ENCODE data around the gene WDR31. TPM values are rescaled to one million over a fixed set of nuclear protein-coding genes. Genes with fewer than 3 reads are reported as not detected.
"Not testable (repeated sequence)": the region's sequence is repeated elsewhere in the genome, so short reads cannot be mapped to it uniquely, and the experiment has no call there.

WDR31 gene
- 1.6 and 2.5 TPM in 2 replicates for total RNA-seq (2014; rRNA removed; shearing (Covaris generic); ENCODE audit: low replicate concordance)

DNA sequence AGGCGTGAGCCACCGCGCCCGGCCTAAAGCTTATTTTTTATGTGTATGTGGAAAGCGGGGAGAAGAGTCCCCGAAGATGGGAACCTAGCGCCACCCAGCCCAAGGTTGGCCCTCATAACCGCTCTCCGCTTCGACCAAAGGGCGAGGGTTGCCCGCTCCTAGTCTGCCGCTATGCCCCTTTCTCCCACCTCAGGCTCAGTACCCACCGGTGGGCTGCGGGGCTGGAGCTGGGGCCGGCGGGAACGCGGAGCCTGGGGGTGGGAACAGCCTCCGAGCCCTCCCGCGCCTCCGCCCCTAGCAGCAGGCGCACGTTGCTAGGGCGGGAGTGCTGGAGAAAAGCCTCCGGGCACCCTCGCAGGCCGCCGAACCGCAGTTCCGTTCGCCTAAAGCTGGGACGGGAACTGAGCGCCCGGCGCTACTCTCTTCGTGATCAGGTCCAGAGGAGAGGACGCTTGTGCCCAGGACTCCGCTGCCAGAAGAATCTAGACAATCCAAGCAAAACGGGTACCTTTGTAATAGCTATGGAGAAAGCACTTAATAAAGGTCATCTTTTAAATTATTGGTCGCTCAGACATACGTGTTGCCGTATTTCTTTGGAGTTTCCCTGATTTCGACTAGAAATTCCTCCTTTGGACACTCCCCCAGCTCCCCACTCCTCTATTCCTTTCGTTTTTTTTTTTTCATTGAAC lies at the start of gene WDR31:
Gene WDR31 (minus strand): TSS at position 265 of the 689 bp plus-strand sequence. CDS start 8,253 bp downstream, outside the sequence.
- H3K4me3 ChIP-seq, result peak within 1 kb of the TSS; percentile 96
- H3K36me3 ChIP-seq, result no peaks in the 10 kb centered on the region
- DNase-seq, result peak; percentile 87
- no peaks in the 10 kb centered on the region for H3K9me3 ChIP-seq
- H3K27me3 ChIP-seq, result no peaks in the 10 kb centered on the region

DNA sequence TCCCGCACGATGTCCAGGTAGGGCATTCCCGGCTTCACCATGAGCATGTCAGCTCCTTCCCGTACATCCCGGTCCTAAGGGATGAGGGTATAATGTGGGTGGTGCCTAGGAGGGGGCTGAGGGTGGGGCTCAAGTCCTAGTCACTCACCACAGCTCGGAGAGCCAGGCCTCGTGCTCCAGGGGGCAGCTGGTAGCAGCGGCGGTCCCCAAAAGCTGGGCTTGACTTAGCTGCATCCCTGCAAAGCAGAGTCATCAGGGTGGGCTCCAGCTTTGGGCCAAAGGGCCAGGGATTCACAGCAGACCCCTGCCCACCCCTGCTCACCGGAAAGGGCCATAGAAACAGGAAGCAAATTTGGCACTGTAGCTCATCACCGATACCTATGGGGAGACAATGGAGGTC lies 49.4 kb upstream of the WDR31 start:
- no peaks in the 10 kb centered on the region for H3K36me3 ChIP-seq
- no peak for DNase-seq
- H3K27me3 ChIP-seq, result no peaks in the 10 kb centered on the region
- H3K4me3 ChIP-seq, result no peak overlapping the region
- H3K9me3 ChIP-seq, result no peaks in the 10 kb centered on the region

DNA sequence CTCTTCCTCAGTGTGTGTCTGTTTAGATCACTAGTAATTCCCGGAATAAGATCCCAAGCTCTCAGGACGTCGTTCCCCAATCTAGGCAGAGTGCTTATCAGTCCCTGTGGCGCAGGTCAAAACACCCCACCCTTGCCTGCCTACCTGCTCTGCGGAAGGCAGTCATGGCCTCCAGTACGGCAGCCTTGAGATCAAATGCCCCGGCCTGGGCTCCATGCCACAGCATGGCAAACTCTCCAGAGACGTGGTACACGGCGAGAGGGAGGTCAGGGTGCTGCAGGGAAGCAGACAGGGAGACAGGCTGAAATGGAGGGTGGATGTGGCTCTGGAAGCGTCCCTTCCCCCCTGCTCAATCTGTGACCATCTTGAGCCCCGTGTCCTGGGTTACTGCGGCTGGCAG lies 48.8 kb upstream of the WDR31 start:
- Histone ChIP-seq H3K9me3 (no peaks in the 10 kb centered on the region), H3K36me3 (no peaks in the 10 kb centered on the region), H3K4me3 (no peak overlapping the region), H3K27me3 (no peaks in the 10 kb centered on the region)
- no peak for DNase-seq

DNA sequence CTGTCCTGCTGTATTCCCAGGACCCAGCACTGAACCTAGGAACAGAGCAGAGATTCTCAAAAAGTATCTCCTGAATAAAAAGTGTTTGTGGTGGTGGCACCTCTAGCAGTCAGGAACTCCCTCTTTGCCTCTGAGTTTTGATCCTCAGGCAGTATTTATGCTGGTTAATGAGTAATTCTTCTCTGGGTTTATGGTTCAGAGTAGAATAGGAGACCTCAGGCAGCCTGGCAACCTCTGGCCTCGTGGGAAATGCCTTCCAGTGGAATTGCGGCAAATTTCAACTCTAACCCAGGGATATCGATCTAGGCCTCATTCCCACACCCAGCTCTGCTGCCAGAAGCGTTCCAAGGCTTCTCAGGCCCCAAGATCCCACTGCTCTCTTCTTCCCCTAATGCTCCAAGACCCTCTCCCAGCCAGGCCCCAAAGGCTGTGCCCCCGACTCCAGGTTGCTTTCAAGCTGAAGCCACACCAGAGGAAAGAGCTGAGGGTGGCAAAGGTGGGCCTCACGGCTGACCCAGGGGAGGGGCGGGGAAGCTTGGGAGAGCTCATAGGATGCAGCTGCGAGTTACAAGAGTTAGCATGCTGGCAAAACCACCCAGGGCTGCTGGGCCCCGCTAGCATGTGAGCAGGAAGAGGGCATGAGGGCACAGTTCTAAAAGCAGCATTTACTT lies 47.6 kb upstream of the WDR31 start:
- no peak overlapping the region for H3K4me3 ChIP-seq
- H3K27me3 ChIP-seq, result no peaks in the 10 kb centered on the region
- H3K36me3 ChIP-seq, result no peaks in the 10 kb centered on the region
- H3K9me3 ChIP-seq, result no peaks in the 10 kb centered on the region
- no peak for DNase-seq

DNA sequence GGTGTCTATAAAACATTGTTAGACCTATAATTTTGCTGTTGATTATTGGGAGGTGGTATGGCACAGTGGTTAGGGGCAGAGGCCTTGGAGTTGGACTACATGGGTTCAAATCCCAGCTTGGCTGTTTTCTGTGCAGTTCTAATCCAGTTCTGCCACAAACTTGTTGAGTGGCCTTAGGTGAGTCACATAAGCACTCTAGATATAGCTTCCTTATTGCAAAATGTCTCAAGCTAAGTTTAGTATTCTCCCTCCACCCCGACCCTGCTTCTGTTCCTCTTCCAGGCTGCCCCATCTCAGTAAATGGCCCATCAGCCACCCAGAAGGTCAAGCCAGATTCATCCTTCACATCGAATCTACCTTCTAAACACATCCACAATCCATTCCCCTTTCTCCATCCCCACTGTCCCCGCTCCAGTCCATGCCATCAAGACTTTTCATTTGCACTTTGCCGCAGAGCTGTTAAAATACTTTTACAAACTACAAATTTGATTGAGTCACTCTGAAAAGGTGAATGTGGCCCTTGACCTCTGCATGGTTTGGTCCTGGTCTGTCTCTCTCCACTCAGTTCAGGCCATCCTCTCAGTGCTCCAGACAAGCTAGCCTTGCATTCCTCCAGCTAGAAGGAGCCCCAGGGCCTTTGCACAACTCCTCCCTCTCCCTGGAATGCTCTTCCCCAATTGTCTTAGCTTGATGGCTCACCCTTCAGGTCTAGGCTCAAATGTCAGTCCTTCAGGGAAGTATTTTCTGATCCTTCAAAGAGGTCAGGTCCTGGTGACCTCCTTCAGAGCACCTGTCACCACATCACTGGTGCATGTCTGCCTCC lies 46.7 kb upstream of the WDR31 start:
- Histone ChIP-seq H3K4me3 (no peak overlapping the region), H3K36me3 (no peaks in the 10 kb centered on the region), H3K9me3 (no peaks in the 10 kb centered on the region), H3K27me3 (no peaks in the 10 kb centered on the region)
- no peak for DNase-seq

DNA sequence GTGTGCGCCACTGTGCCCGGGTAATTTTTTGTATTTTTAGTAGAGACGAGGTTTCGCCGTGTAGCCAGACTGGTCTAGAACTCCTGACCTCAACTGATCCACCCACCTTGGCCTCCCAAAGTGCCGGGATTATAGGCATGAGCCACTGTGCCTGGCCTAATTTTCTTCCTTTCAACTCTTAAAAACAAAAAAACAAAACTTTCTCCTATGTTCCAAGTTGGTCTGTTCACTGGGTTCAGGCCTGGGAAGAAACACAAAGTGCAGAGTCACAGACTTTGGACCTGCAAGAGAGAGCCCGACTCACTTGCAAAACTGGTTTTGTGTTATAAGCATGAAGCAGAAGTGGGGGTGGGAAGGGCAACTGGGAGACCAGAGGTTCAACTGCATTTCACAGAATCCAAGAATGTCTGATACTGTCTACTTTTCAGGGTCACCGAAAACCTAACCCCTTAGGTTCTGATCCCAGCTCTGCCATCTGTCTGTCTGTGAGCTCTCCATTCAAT lies 41.9 kb upstream of the WDR31 start:
- Histone ChIP-seq H3K36me3 (no peaks in the 10 kb centered on the region), H3K27me3 (no peaks in the 10 kb centered on the region), H3K9me3 (no peaks in the 10 kb centered on the region), H3K4me3 (no peak overlapping the region)
- no peak for DNase-seq

DNA sequence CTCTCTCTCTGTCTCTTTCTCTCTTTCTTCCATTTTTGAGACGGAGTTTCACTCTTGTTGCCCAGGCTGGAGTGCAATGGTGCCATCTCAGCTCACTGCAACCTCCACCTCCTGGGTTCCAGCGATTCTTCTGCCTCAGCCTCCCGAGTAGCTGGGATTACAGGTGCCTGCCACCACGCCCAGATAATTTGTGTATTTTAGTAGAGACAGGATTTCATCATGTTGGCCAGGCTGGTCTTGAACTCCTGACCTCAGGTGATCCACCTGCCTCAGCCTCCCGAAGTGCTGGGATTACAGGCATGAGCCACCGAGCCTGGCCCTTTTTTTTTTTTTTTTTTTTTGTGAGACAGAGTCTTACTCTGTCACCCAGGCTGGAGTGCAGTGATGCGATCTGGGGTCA lies 41.4 kb upstream of the WDR31 start:
- H3K4me3 ChIP-seq, DNase-seq, H3K9me3 ChIP-seq, H3K27me3 ChIP-seq, H3K36me3 ChIP-seq: not testable (repeated sequence)

DNA sequence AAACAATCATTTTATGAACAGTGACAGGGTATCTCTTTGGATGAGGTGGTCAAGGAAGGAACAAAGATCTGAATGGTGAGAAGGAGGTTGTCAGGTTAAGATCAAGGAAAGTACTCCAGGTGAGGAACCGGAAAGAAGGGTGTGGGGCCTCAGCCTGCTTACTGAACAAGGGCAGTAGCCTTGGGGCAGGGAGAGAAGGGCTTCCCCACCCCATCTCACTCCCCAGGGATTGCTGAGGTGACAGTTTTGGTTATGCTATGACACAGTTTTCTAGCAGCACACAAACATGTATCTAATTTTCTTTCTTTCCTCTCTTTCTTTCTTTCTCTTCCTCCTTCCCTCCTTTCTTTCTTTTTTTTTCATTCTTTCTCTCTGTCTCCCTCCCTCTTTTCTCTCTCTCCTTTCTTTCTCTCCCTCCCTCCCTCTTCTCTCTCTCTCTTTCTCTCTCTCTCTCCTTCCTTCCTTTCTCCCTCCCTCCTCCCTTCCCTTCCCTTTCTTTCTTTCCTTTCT lies 40.8 kb upstream of the WDR31 start:
- DNase-seq, result no peak
- Histone ChIP-seq H3K9me3 (no peaks in the 10 kb centered on the region), H3K36me3 (no peaks in the 10 kb centered on the region), H3K27me3 (no peaks in the 10 kb centered on the region), H3K4me3 (no peak overlapping the region)

DNA sequence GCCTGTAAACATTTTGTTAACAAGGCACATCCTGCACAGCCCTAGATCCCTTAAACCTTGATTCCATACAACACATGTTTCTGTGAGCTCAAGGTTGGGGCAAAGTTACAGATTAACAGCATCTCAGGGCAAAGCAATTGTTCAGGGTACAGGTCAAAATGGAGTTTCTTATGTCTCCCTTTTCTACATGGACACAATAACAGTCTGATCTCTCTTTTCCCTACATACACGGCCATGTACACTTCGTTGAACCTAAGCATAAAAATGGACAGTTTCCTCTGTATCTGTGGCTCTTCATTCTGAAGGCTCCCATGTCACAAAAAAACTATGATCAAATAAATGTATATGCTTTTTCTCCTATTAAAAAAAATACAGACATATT lies 39.7 kb upstream of the WDR31 start:
- not testable (repeated sequence) for H3K36me3 ChIP-seq, H3K9me3 ChIP-seq, H3K4me3 ChIP-seq, H3K27me3 ChIP-seq, DNase-seq

DNA sequence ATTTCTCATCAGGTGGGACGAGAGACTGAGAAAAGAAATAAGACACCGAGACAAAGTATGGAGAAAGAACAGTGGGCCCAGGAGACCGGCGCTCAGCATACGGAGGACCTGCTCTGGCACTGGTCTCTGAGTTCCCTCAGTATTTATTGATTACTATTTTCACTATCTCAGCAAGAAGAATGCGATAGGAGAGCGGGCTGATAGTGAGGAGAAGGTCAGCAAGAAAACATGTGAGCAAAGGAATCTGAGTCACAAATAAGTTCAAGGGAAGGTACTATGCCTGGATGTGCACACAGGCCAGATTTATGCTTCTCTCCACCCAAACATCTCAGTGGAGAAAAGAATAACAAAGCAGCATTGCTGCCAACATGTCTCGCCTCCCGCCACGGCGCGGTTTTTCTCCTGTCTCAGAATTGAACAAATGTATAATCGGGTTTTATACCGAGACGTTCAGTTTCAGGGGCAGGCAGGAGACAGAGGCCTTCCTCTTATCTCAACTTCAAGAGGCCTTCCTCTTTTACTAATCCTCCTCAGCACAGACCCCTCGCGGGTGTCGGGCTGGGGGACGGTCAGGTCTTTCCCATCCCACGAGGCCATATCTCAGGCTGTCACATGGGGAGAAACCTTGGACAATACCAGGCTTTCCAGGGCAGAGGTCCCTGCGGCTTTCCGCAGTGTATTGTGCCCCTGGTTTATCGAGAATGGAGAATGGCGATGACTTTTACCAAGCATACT lies 39.2 kb upstream of the WDR31 start:
- H3K4me3 ChIP-seq, DNase-seq, H3K9me3 ChIP-seq, H3K27me3 ChIP-seq, H3K36me3 ChIP-seq: not testable (repeated sequence)

DNA sequence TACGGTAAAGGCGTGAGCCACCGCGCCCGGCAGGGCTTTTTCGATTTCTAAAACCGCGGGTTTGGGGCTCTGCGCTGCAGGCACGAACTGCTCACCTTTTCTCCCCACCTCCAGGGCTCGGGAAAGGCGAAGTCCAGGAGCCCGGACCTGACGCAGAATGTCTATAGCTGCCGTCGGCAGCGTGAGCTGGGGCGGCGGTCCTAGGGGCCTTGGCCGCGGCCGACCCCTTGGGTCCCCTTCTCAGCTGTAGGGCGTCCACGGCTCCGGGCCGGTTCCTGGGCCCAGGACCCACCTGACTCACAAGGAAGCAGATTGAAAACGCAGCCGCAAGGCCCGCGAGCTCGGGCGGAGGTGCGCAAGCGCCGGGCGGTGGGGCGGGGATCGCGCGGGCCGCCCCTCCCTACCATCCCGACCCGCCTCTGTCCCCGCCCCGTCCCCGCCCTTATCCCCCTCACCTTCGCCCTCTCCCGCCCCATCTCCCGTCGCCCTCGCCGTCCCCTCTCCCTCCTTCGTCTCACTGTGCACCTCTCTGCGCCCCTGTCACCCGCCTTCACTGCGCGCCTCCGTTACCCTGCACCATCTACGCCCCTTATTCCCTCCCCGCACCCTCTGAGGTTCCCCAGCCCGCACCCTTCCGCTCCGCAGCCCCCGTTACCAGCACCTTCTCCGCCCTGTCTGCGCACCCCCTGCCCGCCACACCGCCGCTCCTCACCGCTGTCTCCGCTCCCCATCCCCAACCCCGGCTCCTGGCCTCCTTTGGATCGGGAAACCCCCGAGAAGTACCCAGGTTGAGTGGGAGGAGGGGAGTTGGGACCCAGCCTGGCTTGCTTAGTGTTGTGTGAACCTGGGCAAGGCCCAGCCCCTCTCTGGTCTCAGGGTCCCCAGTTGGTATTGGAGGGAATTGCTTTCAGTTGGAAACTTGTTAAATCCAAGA lies 36.8 kb upstream of the WDR31 start, which contains the start of gene HDHD3:
Gene HDHD3 (minus strand): TSS at position 353 of the 934 bp plus-strand sequence. CDS start 2,632 bp downstream, outside the sequence.
- DNase-seq, result peak; percentile 61
- Histone ChIP-seq H3K4me3 (peak within 1 kb of the TSS; percentile 89), H3K36me3 (peaks cover 5% of the 10 kb centered on the region; the same call in 1 of the 2 replicates), H3K27me3 (no peaks in the 10 kb centered on the region), H3K9me3 (no peaks in the 10 kb centered on the region)

DNA sequence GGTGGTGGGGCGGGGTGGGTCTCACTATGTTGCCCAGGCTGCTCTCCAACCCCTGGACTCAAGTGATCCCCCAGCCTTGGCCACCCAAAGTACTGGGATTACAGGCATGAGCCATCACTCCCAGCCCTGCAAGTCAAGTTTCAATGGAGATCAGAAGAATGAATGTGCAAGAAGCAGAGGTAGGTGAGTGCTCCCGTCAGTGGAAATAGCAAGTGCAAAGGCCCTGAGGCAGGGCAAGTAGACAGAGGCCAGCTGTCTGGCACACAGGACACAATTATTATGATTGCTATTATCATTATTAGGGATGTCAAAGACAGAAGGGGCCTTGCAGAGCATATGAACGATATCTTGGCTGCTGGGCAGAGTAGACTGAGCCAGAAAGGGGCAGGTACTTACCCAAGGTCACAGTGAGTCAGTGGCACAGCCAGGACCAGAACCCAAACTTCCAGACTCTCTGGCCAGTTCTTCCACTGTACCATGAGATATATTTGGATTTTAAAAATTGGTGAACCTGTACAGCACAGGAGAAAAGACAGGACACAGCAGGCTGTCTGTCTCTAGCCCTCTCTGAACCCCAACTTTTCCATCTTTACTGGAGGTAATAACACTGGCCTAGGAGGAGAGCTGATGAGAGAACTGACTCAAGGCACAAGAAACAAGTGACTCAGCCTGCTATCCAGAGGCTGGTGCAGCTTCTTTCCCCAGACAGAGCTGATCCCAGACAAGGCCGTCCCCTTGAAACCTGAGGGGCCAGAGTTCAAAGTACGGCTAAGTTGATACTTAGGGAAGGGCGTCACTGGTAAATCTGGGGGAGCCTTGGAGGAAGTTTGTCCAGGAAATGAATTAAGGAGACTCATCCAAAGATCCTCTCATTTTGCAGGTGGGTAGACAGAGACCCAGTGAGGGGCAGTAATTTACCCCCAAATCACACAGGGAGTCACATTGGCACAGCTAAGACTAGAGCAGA lies 35.3 kb upstream of the WDR31 start:
- H3K36me3 ChIP-seq, result peaks cover 5% of the 10 kb centered on the region; the same call in 1 of the 2 replicates
- H3K9me3 ChIP-seq, result no peaks in the 10 kb centered on the region
- no peaks in the 10 kb centered on the region for H3K27me3 ChIP-seq
- no peak for DNase-seq
- no peak overlapping the region for H3K4me3 ChIP-seq

DNA sequence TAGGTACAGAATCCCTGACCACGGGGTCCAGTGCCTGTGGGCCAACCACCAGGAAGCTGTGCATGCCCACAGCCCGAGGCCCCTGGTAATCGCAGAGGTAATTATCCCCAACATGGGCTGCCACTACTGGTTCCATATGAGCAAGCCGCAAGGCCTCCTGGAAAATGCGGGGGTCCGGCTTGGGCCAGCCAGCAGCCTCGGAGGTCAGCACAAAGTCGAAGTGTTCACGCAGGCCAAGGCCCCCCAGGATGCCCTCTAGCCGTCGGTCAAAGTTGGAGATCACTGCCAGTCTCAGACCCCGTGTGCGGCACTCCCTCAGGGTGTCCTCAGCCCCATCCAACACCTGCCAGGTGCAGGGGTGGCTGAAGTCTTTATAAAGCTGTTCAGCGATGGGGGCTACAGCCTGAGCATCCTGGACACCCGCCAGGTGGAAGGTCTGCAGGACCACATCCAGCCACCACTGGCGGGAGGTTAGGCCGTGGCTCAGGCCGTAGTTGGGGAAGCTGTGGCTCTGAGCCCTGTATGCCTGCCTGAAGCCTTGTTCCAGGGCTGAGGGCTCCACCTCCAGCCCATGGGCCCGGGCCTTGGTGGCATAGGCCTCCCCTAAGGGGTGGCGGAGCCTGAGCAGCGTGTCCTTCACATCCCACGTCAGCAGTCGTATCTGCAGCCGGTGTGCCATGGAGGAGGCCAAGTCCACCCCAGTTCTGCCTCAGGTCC lies 33.8 kb upstream of the WDR31 start:
- DNase-seq, result no peak

DNA sequence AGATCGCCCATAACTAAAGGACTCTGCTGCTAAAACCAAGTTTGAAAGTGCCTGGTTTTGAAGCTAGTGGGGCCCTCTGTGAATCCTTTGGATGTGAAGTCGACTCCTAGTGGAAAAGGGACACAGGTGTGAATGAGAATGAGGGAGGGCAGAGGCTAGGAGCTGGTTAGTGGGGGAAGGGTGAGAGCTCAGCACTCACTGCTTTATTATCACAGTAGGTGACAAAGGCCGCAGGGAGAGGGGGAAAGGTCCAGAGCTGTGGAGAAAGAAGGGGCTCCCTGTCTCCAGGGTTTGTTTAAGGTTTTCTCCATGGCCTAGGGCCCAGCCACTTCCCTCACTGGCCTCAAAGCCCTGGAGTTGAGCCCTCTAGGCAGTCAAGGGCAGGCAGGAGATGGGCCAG lies 33.2 kb upstream of the WDR31 start:
- Histone ChIP-seq H3K4me3 (no peak overlapping the region), H3K27me3 (no peaks in the 10 kb centered on the region), H3K9me3 (no peaks in the 10 kb centered on the region), H3K36me3 (peaks cover 5% of the 10 kb centered on the region; the same call in 1 of the 2 replicates)
- DNase-seq, result no peak

More for the DNA sequence above, 33.8 kb upstream of the WDR31 start:
- Histone ChIP-seq H3K36me3 (peaks cover 5% of the 10 kb centered on the region; the same call in 1 of the 2 replicates), H3K4me3 (no peak overlapping the region), H3K9me3 (no peaks in the 10 kb centered on the region), H3K27me3 (no peaks in the 10 kb centered on the region)
